ENCODE data around the gene PRRG2.
"Not testable (repeated sequence)": the region's sequence is repeated elsewhere in the genome, so short reads cannot be mapped to it uniquely, and the experiment has no call there.

PRRG2 gene

DNA sequence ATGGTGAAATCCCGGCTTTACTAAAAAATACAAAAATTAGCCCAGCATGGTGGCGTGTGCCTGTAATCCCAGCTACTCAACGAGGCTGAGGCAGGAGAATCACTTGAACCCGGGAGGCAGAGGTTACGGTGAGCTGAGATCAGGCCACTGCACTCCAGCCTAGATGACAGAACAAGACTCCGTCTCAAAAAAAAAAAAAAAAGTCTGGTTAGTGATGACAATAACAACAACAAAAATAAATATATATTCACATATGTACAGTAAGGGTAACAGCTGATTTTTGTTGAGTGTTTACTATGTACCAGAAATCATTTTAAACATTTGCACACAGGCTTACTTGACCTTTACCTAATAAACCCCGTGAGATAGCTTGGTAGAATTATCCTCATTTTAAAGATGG is 35.8 kb downstream of the PRRG2 start:
- TF ChIP-seq CTCF (IDR thresholded peaks at IDR 0.05; ENCODE audit: insufficient read depth, low read length, poor library complexity, severe bottlenecking): no peak
- Histone ChIP-seq H3K27me3 (replicated peaks; ENCODE audit: control insufficient read depth, insufficient read depth, low read length) (no peaks in the 10 kb centered on the region), H3K36me3 (ENCODE audit: control insufficient read depth, insufficient read depth, low read length) (peaks cover 18% of the 10 kb centered on the region), H3K4me3 (replicated peaks; ENCODE audit: low read depth, low read length) (no peak overlapping the region)
- no peak for DNase-seq (ENCODE audit: extremely low read depth, insufficient read length)

DNA sequence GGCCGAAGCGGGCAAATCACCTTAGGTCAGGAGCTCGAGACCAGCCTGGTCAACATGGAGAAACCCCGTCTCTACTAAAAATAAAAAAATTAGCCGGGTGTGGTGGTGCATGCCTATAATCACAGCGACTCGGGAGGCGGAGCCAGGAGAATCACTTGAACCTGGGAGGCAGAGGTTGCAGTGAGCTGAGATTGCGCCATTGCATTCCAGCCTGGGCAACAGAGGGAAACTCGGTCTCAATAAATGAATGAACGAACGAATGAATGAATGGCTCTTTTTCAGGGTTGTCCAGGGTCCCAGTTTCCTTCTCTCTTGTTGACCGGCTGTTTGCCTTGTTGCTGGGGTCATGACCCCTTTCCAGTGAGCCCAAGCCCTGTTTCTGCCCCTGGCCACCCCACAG is 36.7 kb downstream of the PRRG2 start:
- not testable (repeated sequence) for H3K4me3 ChIP-seq (replicated peaks; ENCODE audit: low read depth, low read length); DNase-seq (ENCODE audit: extremely low read depth, insufficient read length); H3K27me3 ChIP-seq (replicated peaks; ENCODE audit: control insufficient read depth, insufficient read depth, low read length)
- peaks cover 18% of the 10 kb centered on the region for H3K36me3 ChIP-seq (ENCODE audit: control insufficient read depth, insufficient read depth, low read length)

- Histone ChIP-seq H3K27me3 (replicated peaks; ENCODE audit: control insufficient read depth, insufficient read depth, low read length) (no peaks in the 10 kb centered on the region), H3K36me3 (ENCODE audit: control insufficient read depth, insufficient read depth, low read length) (peaks cover 8% of the 10 kb centered on the region), H3K4me3 (replicated peaks; ENCODE audit: low read depth, low read length) (no peak overlapping the region)
- TF ChIP-seq CTCF (IDR thresholded peaks at IDR 0.05; ENCODE audit: insufficient read depth, low read length, poor library complexity, severe bottlenecking): no peak
- no peak for DNase-seq (ENCODE audit: extremely low read depth, insufficient read length)
Measured at GRCh38 chr19:49624967-49625910, 44.1 kb downstream of the PRRG2 start.

GRCh38 chr19:49626226-49626625 is 45.1 kb downstream of the PRRG2 start:
- no peak for DNase-seq (ENCODE audit: extremely low read depth, insufficient read length)
- Histone ChIP-seq H3K4me3 (replicated peaks; ENCODE audit: low read depth, low read length) (no peak overlapping the region), H3K27me3 (replicated peaks; ENCODE audit: control insufficient read depth, insufficient read depth, low read length) (no peaks in the 10 kb centered on the region), H3K36me3 (ENCODE audit: control insufficient read depth, insufficient read depth, low read length) (peaks cover 7% of the 10 kb centered on the region)
- no peak for TF ChIP-seq CTCF (IDR thresholded peaks at IDR 0.05; ENCODE audit: insufficient read depth, low read length, poor library complexity, severe bottlenecking)

GRCh38 chr19:49629659-49630058 is 48.5 kb downstream of the PRRG2 start:
- Histone ChIP-seq H3K4me3 (replicated peaks; ENCODE audit: low read depth, low read length) (no peak overlapping the region), H3K27me3 (replicated peaks; ENCODE audit: control insufficient read depth, insufficient read depth, low read length) (no peaks in the 10 kb centered on the region), H3K36me3 (ENCODE audit: control insufficient read depth, insufficient read depth, low read length) (peaks cover 5% of the 10 kb centered on the region)
- no peak for TF ChIP-seq CTCF (IDR thresholded peaks at IDR 0.05; ENCODE audit: insufficient read depth, low read length, poor library complexity, severe bottlenecking)
- DNase-seq (ENCODE audit: extremely low read depth, insufficient read length): no peak

DNA sequence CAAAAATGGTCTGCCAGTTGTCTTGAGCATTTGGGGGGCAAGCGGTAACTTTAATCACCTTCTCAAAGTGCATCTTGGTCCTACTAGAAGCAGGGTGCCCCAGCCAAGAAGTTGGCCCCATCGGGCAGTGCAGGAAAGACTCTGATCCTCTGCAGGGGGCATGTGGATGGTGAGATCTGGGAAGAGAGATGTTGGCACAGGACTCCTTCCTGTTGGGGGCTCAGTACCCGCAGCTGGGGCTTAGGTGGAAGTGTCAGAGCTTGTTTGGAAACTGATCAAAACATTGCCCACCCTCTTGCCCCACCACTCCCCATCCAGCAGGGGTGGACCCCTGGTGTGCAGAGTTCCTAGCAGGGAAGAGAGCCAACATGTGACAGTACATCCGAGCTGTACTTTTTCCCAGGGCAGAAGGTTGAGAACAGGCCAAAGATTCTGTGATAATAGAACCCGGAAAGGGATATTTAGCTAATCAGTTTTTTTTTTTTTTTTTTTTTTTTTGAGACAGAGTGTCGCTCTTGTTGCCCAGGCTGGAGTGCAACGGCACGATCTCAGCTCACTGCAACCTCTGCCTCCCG is 50.0 kb downstream of the PRRG2 start:
- no peak overlapping the region for H3K4me3 ChIP-seq (replicated peaks; ENCODE audit: low read depth, low read length)
- peaks cover 2% of the 10 kb centered on the region; the same call in 1 of the 2 replicates for H3K36me3 ChIP-seq (ENCODE audit: control insufficient read depth, insufficient read depth, low read length)
- no peak for DNase-seq (ENCODE audit: extremely low read depth, insufficient read length)
- TF ChIP-seq CTCF (IDR thresholded peaks at IDR 0.05; ENCODE audit: insufficient read depth, low read length, poor library complexity, severe bottlenecking): no peak
- H3K27me3 ChIP-seq (replicated peaks; ENCODE audit: control insufficient read depth, insufficient read depth, low read length): no peaks in the 10 kb centered on the region
